ENCODE results near the gene ZFTA.

The ZFTA gene

DNA sequence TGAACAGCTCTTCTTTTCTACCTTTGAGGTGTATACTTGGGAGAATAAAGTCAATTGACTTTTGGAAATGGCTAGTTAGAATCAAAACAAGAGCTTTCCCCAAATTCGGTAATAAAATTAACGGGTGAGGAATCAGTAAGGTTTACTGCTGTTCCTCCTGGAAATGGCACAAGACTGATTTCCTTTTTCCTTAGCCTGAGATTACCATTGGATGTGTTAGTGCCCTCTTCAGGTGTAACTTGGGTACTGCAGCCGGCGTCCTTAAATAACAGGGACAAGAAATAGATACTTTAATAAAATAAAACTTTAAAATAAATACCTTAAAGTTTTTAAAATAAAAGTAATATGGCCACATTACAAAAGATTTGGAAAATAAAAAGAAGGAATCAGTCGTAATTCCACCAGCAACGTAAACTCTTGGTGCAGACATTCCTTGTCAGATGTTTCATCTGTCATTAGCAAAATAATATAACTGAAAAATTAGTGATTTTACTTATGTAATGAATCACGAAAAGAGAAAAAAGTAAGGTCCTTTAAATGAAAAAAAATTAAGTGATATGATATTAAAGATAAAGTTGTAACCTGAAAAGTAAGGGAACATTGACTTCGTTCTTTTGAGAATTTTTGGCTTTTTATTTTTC is 29.7 kb downstream of the ZFTA start:
- Histone ChIP-seq H3K36me3 (ENCODE audit: control insufficient read depth, insufficient read depth, low read length, severe bottlenecking) (peaks cover 4% of the 10 kb centered on the region), H3K27me3 (replicated peaks; ENCODE audit: control insufficient read depth, insufficient read depth, low read length) (no peaks in the 10 kb centered on the region), H3K4me3 (ENCODE audit: low read length) (no peak overlapping the region), H3K9me3 (ENCODE audit: control insufficient read depth, low read length) (no peaks in the 10 kb centered on the region), H3K4me1 (ENCODE audit: control insufficient read depth, insufficient read depth, low read length) (peaks cover 12% of the 10 kb centered on the region), H3K9ac (ENCODE audit: low read length) (peak overlapping the region; percentile 12)
- DNase-seq (ENCODE audit: low read depth): peak; percentile 93

DNA sequence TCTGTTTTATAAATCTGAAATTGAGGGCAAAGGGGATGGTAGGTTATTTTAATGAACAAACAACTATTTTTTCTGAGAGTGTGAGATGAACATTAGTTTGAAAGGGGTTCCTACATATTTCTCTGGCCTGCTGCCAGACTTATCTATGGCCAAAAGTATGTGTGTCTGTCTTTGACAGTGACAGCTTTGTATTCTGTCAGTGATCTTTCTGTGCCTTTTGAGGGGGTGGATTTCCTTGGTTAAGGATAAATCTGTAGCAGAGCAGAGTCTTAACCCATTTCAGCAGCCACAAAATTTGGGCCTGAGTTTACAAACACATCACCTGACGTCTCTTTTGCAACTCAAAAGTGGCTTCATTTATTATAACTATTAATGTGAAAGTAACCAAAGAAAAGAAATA is 30.9 kb downstream of the ZFTA start:
- no peak overlapping the region for H3K9ac ChIP-seq (ENCODE audit: low read length)
- no peak for DNase-seq (ENCODE audit: low read depth)
- H3K4me1 ChIP-seq (ENCODE audit: control insufficient read depth, insufficient read depth, low read length): peaks cover 12% of the 10 kb centered on the region
- no peaks in the 10 kb centered on the region for H3K9me3 ChIP-seq (ENCODE audit: control insufficient read depth, low read length)
- no peak overlapping the region for H3K4me3 ChIP-seq (ENCODE audit: low read length)
- peaks cover 6% of the 10 kb centered on the region for H3K36me3 ChIP-seq (ENCODE audit: control insufficient read depth, insufficient read depth, low read length, severe bottlenecking)
- no peaks in the 10 kb centered on the region for H3K27me3 ChIP-seq (replicated peaks; ENCODE audit: control insufficient read depth, insufficient read depth, low read length)

DNA sequence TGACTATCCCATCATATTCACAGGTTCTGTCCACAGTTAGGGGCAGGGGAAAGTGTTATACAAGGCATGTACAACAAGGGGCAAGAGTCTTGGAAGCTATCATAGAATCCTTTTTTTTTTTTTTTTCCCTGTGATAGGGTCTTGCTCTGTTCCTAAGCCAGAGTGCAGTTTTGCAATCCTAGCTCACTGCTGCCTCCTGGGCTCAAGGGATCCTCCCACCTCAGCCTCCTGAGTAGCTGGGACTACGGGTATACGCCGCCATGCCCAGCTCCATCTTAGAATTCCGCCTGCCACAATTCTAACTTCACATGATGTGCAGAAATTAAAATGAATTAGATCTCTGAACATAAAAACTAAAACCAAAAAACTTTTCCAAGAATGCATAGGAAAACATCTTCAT is 31.7 kb downstream of the ZFTA start:
- Histone ChIP-seq H3K36me3 (ENCODE audit: control insufficient read depth, insufficient read depth, low read length, severe bottlenecking) (peaks cover 6% of the 10 kb centered on the region), H3K4me3 (ENCODE audit: low read length) (no peak overlapping the region), H3K4me1 (ENCODE audit: control insufficient read depth, insufficient read depth, low read length) (peaks cover 12% of the 10 kb centered on the region), H3K9ac (ENCODE audit: low read length) (no peak overlapping the region), H3K9me3 (ENCODE audit: control insufficient read depth, low read length) (no peaks in the 10 kb centered on the region), H3K27me3 (replicated peaks; ENCODE audit: control insufficient read depth, insufficient read depth, low read length) (no peaks in the 10 kb centered on the region)
- DNase-seq (ENCODE audit: low read depth): no peak

DNA sequence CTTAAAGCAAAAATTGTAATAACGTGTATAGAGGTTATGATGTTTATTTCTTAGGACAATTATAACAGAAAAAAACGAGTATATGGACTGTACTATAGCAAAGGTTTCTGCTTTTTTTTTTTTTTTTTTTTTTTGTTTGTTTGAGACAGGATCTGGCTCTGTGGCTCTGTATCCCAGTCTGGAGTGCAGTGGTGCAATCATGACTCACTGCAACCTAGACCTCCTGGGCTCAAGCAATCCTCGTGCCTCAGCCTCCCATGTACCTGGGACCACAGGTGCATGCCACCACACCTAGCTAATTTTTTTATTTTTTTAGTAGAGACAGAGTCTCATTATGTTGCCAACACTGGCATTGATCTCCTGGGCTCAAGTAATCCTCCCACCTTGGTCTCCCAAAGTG is 39.2 kb downstream of the ZFTA start:
- H3K36me3 ChIP-seq (ENCODE audit: control insufficient read depth, insufficient read depth, low read length, severe bottlenecking): peaks cover 6% of the 10 kb centered on the region
- no peak for DNase-seq (ENCODE audit: low read depth)
- no peaks in the 10 kb centered on the region for H3K9me3 ChIP-seq (ENCODE audit: control insufficient read depth, low read length)
- no peaks in the 10 kb centered on the region for H3K27me3 ChIP-seq (replicated peaks; ENCODE audit: control insufficient read depth, insufficient read depth, low read length)
- no peak overlapping the region for H3K9ac ChIP-seq (ENCODE audit: low read length)
- H3K4me3 ChIP-seq (ENCODE audit: low read length): no peak overlapping the region
- no peaks in the 10 kb centered on the region for H3K4me1 ChIP-seq (ENCODE audit: control insufficient read depth, insufficient read depth, low read length)

DNA sequence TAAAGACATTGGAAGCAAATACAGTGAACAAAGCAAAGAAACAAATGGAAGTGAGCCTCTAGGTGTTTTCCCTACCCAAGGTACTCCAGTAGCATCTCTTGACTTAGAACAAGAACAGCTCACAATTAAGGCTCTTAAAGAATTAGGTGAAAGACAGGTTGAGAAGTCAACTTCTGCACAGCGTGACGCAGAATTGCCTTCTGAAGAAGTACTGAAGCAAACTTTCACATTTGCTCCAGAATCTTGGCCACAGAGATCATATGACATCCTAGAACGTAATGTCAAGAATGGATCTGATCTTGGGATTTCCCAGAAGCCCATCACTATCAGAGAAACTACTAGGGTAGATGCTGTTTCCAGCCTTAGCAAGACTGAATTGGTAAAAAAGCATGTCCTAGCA is 48.0 kb downstream of the ZFTA start:
- Histone ChIP-seq H3K36me3 (ENCODE audit: control insufficient read depth, insufficient read depth, low read length, severe bottlenecking) (peaks cover 17% of the 10 kb centered on the region), H3K9ac (ENCODE audit: low read length) (no peak overlapping the region), H3K4me3 (ENCODE audit: low read length) (no peak overlapping the region), H3K4me1 (ENCODE audit: control insufficient read depth, insufficient read depth, low read length) (peaks cover 8% of the 10 kb centered on the region), H3K27me3 (replicated peaks; ENCODE audit: control insufficient read depth, insufficient read depth, low read length) (no peaks in the 10 kb centered on the region), H3K9me3 (ENCODE audit: control insufficient read depth, low read length) (no peaks in the 10 kb centered on the region)
- no peak for DNase-seq (ENCODE audit: low read depth)

DNA sequence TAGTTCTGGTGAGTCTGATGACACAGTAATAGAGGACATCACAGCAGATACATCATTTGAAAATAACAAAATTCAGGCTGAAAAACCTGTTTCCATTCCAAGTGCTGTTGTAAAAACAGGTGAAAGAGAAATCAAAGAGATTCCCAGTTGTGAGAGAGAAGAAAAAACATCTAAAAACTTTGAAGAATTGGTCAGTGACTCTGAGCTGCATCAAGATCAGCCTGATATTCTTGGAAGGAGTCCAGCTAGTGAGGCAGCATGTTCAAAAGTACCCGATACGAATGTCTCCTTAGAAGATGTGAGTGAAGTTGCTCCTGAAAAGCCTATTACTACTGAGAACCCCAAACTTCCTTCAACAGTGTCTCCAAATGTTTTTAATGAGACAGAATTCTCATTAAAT is 48.6 kb downstream of the ZFTA start:
- H3K27me3 ChIP-seq (replicated peaks; ENCODE audit: control insufficient read depth, insufficient read depth, low read length): no peaks in the 10 kb centered on the region
- DNase-seq (ENCODE audit: low read depth): peak; percentile 32
- H3K4me1 ChIP-seq (ENCODE audit: control insufficient read depth, insufficient read depth, low read length): peaks cover 12% of the 10 kb centered on the region
- no peak overlapping the region for H3K9ac ChIP-seq (ENCODE audit: low read length)
- no peak overlapping the region for H3K4me3 ChIP-seq (ENCODE audit: low read length)
- H3K36me3 ChIP-seq (ENCODE audit: control insufficient read depth, insufficient read depth, low read length, severe bottlenecking): peaks cover 23% of the 10 kb centered on the region
- H3K9me3 ChIP-seq (ENCODE audit: control insufficient read depth, low read length): no peaks in the 10 kb centered on the region

DNA sequence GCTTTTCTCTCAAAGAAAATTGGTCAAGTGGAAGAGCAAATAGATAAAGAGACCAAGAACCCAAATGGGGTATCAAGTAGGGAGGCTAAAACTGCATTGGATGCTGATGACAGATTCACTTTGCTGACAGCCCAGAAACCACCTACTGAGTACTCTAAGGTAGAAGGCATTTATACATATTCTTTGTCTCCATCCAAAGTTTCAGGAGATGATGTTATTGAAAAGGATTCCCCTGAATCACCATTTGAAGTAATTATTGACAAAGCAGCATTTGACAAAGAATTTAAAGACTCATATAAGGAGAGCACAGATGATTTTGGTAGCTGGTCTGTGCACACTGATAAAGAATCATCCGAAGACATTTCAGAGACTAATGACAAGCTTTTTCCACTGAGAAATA is 49.6 kb downstream of the ZFTA start:
- no peak overlapping the region for H3K9ac ChIP-seq (ENCODE audit: low read length)

More for the DNA sequence above, 49.6 kb downstream of the ZFTA start:
- no peaks in the 10 kb centered on the region for H3K9me3 ChIP-seq (ENCODE audit: control insufficient read depth, low read length)
- H3K27me3 ChIP-seq (replicated peaks; ENCODE audit: control insufficient read depth, insufficient read depth, low read length): no peaks in the 10 kb centered on the region
- H3K4me1 ChIP-seq (ENCODE audit: control insufficient read depth, insufficient read depth, low read length): peaks cover 19% of the 10 kb centered on the region
- peaks cover 29% of the 10 kb centered on the region for H3K36me3 ChIP-seq (ENCODE audit: control insufficient read depth, insufficient read depth, low read length, severe bottlenecking)
- H3K4me3 ChIP-seq (ENCODE audit: low read length): no peak overlapping the region
- DNase-seq (ENCODE audit: low read depth): no peak

Measured in adipocyte (in vitro differentiated cells).